Peyer's patch (tissue), 4 donors: Measurements from ENCODE around the gene GLS.

Experiments used
- POLR2A ChIP-seq, 2 donors: fragments of 450-650 bp; IDR thresholded peaks; one replicate each; pipeline ENCODE4 v1.5.1; 2017; ENCODE audit warnings: antibody characterized with exemption in 2 of 2, mild to moderate bottlenecking in 2 of 2, moderate library complexity in 2 of 2
- TF ChIP-seq, protein P1 (sequence below), 6 experiments: fragments of 450-650 bp in 4 of 6; fragments of 200-600 bp in 2 of 6; sonication (generic) in 1 of 6; IDR thresholded peaks; one replicate each; pipeline ENCODE4 v1.5.1; 2017 to 2019; ENCODE audit warnings: antibody characterized with exemption in 6 of 6, mild to moderate bottlenecking in 3 of 6, moderate library complexity in 1 of 6

DNA sequence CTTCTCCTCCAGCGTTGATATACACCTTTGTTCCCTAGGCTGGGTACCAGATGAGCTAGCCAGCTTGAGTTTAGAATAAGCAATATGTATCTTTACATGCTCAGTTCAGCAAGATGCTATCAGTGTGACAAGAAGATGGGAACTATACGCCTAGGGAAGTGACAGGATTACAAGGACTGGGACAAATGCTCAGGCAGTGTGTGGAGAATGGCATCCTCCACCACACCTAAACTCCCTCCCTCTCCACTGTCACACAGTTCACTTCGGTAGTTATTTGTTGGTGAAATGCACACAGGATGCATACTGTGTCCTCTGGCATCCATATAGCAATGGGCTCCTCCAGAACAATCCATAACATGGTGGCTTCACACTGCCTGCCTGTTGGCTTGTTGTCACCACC is 125.7 kb downstream of the GLS start:
- TF ChIP-seq, protein P1, sequence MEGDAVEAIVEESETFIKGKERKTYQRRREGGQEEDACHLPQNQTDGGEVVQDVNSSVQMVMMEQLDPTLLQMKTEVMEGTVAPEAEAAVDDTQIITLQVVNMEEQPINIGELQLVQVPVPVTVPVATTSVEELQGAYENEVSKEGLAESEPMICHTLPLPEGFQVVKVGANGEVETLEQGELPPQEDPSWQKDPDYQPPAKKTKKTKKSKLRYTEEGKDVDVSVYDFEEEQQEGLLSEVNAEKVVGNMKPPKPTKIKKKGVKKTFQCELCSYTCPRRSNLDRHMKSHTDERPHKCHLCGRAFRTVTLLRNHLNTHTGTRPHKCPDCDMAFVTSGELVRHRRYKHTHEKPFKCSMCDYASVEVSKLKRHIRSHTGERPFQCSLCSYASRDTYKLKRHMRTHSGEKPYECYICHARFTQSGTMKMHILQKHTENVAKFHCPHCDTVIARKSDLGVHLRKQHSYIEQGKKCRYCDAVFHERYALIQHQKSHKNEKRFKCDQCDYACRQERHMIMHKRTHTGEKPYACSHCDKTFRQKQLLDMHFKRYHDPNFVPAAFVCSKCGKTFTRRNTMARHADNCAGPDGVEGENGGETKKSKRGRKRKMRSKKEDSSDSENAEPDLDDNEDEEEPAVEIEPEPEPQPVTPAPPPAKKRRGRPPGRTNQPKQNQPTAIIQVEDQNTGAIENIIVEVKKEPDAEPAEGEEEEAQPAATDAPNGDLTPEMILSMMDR (IDR thresholded peaks at IDR 0.05), result no peak
- no peak for TF ChIP-seq POLR2A (IDR thresholded peaks at IDR 0.05)
